OCI-LY1 (cell line): ENCODE results near the gene KRT23.

ENCODE experiments used
- H2AFZ ChIP-seq: fragments of 200-600 bp; sonication (generic), shearing (Covaris generic); 2 replicates; pipeline ENCODE4 v1.6.0; 2014; ENCODE audit warnings: antibody characterized with exemption, mild to moderate bottlenecking, low read length
- H3F3A ChIP-seq: fragments of 200-600 bp; sonication (generic), shearing (Covaris generic); 2 replicates; pipeline ENCODE4 v1.6.0; 2014; ENCODE audit warnings: mild to moderate bottlenecking, antibody characterized with exemption, low read length, moderate library complexity; ENCODE audit not compliant: insufficient read depth
- H3K27ac ChIP-seq: fragments of 200-600 bp; sonication (generic); 2 replicates; pipeline ENCODE4 v1.5.1; 2014; ENCODE audit warnings: low read length, mixed run types, mild to moderate bottlenecking, low read depth; ENCODE audit not compliant: poor library complexity, severe bottlenecking
- H3K27me3 ChIP-seq: fragments of 200-600 bp; sonication (generic); 2 replicates; pipeline ENCODE4 v1.6.0; 2014; ENCODE audit warnings: antibody characterized with exemption, mild to moderate bottlenecking, low read length, moderate library complexity; ENCODE audit not compliant: insufficient read depth
- H3K36me3 ChIP-seq: fragments of 200-600 bp; sonication (generic); 2 replicates; pipeline ENCODE4 v1.6.1; 2014; ENCODE audit warnings: mild to moderate bottlenecking, antibody characterized with exemption, low read length, moderate library complexity, mixed read lengths; ENCODE audit not compliant: insufficient read depth
- H3K4me1 ChIP-seq: fragments of 200-600 bp; sonication (generic); 2 replicates; pipeline ENCODE4 v1.5.1; 2014; ENCODE audit warnings: mild to moderate bottlenecking, low read length, moderate library complexity; ENCODE audit not compliant: insufficient read depth, severe bottlenecking
- H3K4me2 ChIP-seq: fragments of 200-600 bp; sonication (generic), shearing (Covaris generic); 2 replicates; pipeline ENCODE4 v1.6.1; 2014; ENCODE audit warnings: low read length
- H3K4me3 ChIP-seq: fragments of 200-600 bp; sonication (generic); 2 replicates; pipeline ENCODE4 v1.5.1; 2014; ENCODE audit warnings: low read length, low read depth, mild to moderate bottlenecking, mixed read lengths; ENCODE audit not compliant: poor library complexity, severe bottlenecking
- H3K79me2 ChIP-seq: fragments of 200-600 bp; shearing (Covaris generic); 2 replicates; pipeline ENCODE4 v1.6.1; 2016; ENCODE audit warnings: mixed run types, low read length, mixed read lengths; ENCODE audit not compliant: insufficient read depth
- H3K9ac ChIP-seq: fragments of 200-600 bp; sonication (generic), shearing (Covaris generic); 2 replicates; pipeline ENCODE4 v1.6.1; 2014; ENCODE audit warnings: mild to moderate bottlenecking, low read length, mixed read lengths
- H3K9me2 ChIP-seq: fragments of 200-600 bp; sonication (generic), shearing (Covaris generic); 2 replicates; pipeline ENCODE4 v1.6.1; 2014; ENCODE audit warnings: low read depth, mild to moderate bottlenecking, low read length, mixed read lengths
- H3K9me3 ChIP-seq: fragments of 200-600 bp; shearing (Covaris generic); 2 replicates; pipeline ENCODE4 v1.6.1; 2014; ENCODE audit warnings: low read length, mixed read lengths
- H4K20me1 ChIP-seq: fragments of 200-600 bp; sonication (generic), shearing (Covaris generic); 2 replicates; pipeline ENCODE4 v1.6.0; 2016; ENCODE audit warnings: mild to moderate bottlenecking, low read length; ENCODE audit not compliant: insufficient read depth
- CTCF ChIP-seq: fragments of 200-600 bp; sonication (generic), shearing (Covaris generic); IDR thresholded peaks from 2 replicates; pipeline ENCODE4 v1.5.1; 2017; ENCODE audit warnings: mild to moderate bottlenecking, antibody characterized with exemption, low read length, moderate library complexity, mixed read lengths
- EZH2 ChIP-seq: fragments of 200-600 bp; sonication (generic), shearing (Covaris generic); IDR thresholded peaks from 2 replicates; pipeline ENCODE4 v1.8.0; 2017; ENCODE audit warnings: borderline replicate concordance, mixed run types, mild to moderate bottlenecking, antibody characterized with exemption, low read length, moderate library complexity, mixed read lengths

The KRT23 gene

GRCh38 chr17:40896916-40897455, 40.5 kb downstream of the KRT23 start:
- Histone ChIP-seq H3F3A (no peaks in the 10 kb centered on the region), H3K4me2 (no peak overlapping the region), H3K4me3 (no peak overlapping the region), H3K9ac (no peak overlapping the region), H3K79me2 (no peaks in the 10 kb centered on the region), H3K9me3 (no peaks in the 10 kb centered on the region), H3K27me3 (0 out of 2 replicates have a peak, but pooled peaks cover 3% of the 10 kb centered on the region), H2AFZ (no peak overlapping the region), H3K9me2 (no peaks in the 10 kb centered on the region), H3K4me1 (no peaks in the 10 kb centered on the region), H3K36me3 (no peaks in the 10 kb centered on the region), H3K27ac (no peak overlapping the region), H4K20me1 (no peaks in the 10 kb centered on the region)
- TF ChIP-seq EZH2 (no peak), CTCF (no peak)

- Histone ChIP-seq H3K4me2 (no peak overlapping the region), H3K9me3 (no peaks in the 10 kb centered on the region), H3K9ac (no peak overlapping the region), H3K79me2 (no peaks in the 10 kb centered on the region), H4K20me1 (no peaks in the 10 kb centered on the region), H2AFZ (no peak overlapping the region), H3K4me3 (no peak overlapping the region), H3K9me2 (no peaks in the 10 kb centered on the region), H3K36me3 (no peaks in the 10 kb centered on the region), H3K27ac (no peak overlapping the region), H3K27me3 (peaks cover 6% of the 10 kb centered on the region; the same call in 1 of the 2 replicates), H3K4me1 (no peaks in the 10 kb centered on the region), H3F3A (no peaks in the 10 kb centered on the region)
- TF ChIP-seq EZH2: no peak
- TF ChIP-seq CTCF: no peak
Observed at GRCh38 chr17:40895106-40895730, 42.2 kb downstream of the KRT23 start.

DNA sequence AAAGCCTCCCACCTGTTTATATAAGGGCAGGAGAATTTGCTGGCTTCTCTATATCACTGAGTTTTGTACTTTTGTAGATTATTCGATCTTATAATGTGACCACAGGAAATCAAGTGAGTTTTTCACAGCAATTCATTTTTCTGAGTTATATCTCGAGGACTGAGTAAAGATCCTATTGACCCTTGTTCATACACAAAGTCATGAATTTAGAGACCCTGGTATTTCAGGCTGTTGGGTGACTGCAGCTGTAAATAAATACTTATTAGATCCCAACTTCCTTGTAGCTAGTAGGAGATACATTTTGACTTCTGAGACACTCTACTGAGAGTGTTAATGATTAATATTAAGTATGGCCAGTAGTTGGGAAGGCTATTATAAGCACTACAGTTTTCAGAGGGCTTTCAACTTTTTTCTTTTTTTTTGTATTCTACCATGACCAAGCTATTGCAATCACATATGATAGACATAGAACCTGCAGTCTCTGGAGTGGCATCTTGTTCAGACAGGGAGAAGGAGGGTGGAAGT, 49.2 kb downstream of the KRT23 start:
- Histone ChIP-seq H2AFZ (no peak overlapping the region), H3K4me3 (no peak overlapping the region), H3K4me1 (no peaks in the 10 kb centered on the region), H4K20me1 (no peaks in the 10 kb centered on the region), H3K79me2 (no peaks in the 10 kb centered on the region), H3K27me3 (peaks cover 4% of the 10 kb centered on the region; the same call in 1 of the 2 replicates), H3K9me2 (no peaks in the 10 kb centered on the region), H3K9ac (no peak overlapping the region), H3K27ac (no peak overlapping the region), H3K9me3 (no peaks in the 10 kb centered on the region), H3K4me2 (no peak overlapping the region), H3F3A (no peaks in the 10 kb centered on the region), H3K36me3 (no peaks in the 10 kb centered on the region)
- TF ChIP-seq CTCF: no peak
